GM18873 (cell line): ENCODE data around the gene METTL23.
"Not testable (repeated sequence)": the region's sequence is repeated elsewhere in the genome, so short reads cannot be mapped to it uniquely, and the experiment has no call there.

Source experiments
- ATAC-seq: cut with Tn5 transposase; IDR thresholded peaks from one replicate; pipeline ENCODE4 v1.9.1; 2021; ENCODE audit warnings: mild to moderate bottlenecking, moderate library complexity, moderate number of reproducible peaks; ENCODE audit not compliant: unreplicated experiment, low FRiP score

The METTL23 gene

DNA sequence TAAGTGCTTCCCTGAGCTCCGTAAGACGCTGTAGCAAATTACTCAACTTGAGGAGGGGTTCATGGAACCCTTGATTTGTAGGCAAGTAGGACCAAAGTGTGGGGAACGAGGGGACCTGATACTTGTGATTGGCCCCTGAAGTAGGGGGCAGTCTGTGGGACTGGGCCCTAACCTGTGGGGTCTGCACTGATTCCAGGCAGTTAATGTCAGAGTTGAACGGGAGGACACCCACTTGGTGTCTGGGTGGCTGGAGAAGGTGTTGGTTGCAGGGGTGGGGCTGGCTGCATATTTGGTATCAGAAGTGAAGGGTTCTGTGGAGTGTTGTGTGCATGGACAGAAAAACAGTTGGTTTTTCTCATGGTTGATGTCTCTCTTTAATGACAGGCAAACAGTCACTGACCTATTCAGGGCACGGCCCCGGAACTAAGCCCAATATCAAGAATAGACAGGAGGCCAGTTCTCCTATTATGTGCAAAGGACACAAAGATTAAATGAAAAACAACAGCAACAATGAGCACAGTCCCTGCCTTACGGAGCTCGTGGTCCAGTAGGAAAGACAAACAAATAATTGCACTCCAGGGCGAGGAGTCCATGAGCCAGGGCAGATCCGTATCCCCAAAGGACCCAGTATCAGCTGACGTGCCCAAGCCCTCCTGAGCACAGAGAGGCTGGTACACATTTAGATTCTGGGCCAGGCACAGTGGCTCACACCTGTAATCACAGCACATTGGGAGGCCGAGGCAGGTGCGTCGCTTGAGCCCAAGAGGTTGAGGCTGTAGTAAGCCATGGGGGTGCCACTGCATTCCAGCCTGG, 35.1 kb upstream of the METTL23 start:
- no peak for ATAC-seq

DNA sequence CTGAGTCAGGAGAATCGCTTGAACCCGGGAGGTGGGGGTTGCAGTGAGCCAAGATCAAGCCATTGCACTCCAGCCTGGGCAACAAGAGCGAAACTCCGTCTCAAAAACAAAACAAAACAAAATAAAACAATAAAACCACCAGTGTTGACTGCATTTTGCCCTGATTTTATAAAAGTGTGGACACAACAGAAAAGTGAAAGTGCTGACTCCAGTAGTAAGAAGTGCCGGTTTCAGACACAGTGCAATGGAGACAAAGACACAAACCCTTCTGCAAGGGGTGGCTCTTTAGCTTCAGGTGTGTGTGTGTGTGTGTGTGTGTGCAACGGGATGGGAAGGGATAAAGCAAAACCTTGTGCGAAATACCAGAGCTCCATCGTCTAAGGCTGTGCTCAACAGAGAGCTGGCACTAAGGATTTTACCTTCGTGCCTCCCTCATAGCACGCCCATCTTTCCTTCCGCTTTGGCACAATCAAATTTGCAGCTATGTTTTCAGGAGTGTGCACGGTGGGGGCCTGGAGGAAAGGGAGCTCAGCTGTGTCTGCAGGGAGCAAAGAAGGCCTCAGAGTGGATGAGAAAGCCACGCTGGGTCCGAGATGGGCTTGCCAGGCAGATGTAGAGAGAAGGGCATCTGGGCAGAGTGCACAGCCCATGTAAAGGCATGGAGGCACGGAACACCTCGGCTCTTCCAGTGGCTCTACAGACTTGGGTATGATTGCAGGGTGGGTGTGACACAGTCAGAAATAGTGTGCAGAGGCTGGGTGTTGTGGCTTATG, 31.4 kb upstream of the METTL23 start:
- no peak for ATAC-seq

DNA sequence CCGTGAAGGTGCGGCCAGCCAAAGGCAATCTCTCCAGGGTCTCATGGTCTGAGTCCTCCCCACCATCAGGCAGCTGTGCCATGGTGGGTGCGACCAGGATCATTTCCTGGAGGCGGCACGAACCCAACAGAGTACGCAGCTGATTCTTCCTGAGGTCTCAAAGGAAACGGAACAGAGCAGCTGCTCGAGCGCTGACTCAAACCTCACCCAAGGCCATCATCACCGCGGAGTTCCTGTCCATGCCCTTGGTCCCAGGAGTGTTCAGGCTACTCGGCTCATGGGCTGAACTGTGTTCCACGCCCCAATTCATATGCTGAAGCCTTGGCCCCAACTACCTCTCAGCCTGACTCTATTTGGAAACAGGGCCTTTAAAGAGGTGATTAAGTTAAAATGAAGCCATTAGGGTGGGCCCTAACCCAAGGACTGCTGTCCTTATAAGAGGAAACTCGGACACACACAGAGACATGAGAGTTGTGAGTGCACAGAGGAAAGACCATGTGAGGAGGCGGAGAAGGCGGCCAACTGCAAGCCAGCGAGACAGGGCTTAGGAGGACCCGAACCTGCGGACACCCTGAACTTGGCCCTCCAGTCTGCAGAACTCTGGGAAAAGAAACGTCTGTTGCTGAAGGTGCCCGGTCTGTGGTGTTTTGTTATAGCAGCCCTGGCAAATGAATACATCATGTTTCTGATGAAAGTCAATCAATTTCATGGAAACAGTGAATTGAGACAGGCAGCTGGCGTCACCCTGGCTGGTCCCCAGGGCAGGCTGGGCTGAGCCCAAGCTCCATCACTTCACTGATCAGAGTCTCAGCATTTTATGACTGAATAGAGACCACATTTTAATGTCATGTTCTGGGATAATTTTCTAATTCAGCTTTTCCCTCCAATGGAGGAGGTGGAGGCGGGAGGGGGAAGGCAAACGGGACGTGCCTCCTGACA, 29.6 kb upstream of the METTL23 start:
- ATAC-seq = no peak

DNA sequence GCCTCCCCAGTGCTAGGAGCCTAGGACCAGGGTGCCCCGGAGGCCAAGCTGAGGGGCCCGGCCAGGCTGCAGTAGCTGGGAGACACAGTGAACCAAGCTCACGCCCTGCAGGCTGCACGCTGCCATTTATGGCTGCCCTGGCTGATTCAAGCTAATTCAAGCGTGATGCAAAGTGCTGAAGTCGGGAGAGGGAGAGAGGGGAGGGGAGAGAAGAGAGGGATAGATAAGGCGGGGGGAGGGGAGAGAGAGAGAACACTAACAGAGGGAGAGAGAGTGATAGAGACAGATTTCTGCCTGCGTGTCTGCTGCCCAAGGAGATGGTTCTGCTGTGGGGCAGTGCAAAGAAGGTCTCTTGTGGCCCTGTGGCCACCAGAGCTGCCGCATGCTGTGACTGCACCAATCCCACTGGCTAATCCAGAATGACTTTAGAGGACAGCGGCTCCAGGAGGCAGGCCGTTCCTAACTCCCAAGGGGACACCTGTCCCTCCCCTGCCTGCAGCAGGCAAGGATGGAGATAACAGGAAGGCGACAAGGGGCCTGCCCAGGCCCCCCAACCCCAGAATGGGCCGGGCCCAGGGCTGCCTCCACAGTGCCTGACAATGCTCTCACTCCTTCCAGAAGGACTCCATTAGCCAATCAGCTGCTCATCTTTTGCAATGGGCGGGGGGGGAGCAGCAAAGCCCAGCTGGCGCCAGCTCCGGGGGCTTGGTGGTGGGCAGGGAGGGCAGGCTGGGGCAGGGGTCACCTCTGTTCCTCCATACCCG, 28.8 kb upstream of the METTL23 start:
- ATAC-seq = no peak

DNA sequence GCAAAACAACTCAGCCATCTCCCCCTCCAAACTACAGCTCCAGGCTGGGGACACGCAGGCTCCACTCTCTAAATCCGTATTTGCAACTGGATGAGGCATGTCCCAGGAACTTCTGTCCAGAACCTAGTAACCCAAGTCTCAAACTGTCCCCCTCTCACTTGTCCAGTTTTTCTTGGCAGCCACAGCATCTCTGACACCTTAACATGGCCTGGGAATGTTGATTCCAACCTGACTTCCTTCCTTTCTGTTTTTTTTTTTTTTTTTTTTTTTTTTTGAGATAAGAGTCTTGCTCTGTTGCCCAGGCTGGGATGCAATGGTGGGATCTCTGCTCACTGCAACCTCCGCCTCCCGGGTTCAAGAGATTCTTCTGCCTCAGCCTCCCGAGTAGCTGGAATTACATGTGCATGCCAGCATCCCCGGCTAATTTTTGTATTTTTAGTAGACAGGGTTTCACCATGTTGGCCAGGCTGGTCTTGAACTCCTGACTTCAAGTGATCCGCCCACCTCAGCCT, 28.1 kb upstream of the METTL23 start:
- not testable (repeated sequence) for ATAC-seq

DNA sequence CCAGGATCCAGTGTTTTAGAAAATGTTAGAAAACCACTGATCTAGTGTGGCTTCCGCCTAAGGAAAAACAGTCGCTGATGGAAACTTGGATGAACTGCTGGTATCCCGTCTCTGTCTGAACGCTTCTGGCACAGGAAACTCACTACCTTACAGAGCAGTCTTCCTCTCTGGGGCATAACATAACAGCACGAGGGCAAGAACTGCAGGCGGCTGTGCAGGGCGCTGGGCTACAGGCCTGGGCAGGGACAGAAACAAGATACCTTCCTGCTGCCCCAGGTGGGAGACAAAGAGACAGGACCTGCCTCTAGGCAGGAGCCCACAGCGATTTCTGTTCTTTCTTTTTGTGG, 26.4 kb upstream of the METTL23 start:
- ATAC-seq = no peak

DNA sequence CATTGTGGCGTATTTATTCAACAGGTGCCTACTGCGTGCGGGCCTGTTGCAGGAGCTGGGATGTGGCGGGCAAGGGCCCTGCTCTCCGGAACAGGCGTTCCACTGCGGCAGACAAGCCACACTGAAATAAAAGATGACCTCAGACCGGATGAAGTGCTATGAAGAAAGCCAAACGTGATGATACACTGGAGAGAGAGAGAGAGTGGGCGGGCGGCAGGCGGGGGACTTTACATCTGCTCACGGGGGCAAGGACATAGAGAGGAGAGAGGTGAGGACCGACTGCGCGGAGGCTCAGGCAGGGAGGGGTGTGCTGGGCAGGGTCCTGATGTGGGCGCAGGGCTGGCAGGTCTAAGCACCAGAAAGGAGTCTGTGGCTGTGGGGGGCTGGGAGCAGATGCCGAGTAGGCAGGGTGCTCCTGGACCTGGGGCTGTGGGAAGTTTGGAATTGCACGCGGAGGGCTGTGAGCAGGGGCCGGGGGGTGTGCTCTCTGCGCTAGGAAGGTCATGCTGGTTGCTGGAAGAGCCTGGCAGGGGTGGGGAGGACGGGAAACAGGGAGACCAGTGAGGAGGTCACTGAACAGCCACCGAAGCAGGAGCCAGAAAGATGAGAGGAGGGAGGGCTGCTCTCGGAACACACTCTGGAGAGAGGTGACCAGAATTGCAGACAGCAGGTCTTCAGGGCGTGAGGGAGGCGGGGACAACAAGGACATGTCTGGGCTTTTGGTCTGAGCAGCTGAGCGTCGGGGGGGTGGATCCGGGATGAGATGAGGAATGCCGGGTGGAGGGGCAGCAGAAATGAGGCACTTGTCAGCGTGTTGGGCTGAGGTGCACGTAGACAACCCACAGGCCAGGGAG, 25.8 kb upstream of the METTL23 start:
- ATAC-seq = no peak

DNA sequence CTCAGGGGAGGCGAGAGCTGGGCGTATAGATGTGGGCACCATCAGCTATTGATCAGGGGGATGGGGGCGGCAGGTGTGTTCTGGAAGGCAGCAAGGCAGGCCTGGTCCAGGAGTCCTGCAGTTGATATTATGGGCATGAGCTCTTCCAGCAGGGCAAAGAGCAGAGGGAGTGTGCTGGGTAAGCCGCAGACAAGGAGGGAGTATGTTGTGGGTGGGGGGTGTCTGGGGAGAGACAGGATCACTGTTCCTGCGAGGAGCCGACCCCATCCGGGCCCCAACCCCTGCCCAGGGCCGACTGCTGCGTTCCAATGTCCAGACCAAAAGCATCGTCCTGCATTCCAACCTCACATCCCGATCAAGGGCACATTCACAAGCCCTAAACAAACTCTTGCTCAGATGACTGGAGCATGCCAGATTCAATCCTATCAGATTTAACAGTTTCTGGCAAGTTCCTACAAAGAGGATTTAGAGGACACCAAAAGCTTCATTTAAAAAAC, 25.1 kb upstream of the METTL23 start:
- no peak for ATAC-seq

DNA sequence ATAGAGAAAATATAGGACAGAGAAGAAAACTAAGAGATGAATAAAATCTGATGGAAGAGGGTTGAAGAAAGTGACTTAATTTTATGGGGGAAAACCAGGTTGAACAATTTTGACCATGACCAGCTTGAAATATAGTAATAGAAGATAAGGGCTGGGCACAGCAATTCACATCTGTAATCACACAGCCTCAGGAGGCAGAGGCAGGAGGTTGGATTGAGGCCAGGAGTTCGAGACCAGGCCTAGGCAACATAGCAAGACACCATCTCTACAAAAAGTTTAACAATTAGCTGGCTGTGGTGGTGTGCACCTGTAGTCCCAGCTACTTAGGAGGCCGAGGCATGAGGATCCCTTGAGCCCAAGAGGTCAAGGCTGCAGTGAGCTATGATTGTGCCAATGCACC, 24.6 kb upstream of the METTL23 start:
- ATAC-seq = no peak

DNA sequence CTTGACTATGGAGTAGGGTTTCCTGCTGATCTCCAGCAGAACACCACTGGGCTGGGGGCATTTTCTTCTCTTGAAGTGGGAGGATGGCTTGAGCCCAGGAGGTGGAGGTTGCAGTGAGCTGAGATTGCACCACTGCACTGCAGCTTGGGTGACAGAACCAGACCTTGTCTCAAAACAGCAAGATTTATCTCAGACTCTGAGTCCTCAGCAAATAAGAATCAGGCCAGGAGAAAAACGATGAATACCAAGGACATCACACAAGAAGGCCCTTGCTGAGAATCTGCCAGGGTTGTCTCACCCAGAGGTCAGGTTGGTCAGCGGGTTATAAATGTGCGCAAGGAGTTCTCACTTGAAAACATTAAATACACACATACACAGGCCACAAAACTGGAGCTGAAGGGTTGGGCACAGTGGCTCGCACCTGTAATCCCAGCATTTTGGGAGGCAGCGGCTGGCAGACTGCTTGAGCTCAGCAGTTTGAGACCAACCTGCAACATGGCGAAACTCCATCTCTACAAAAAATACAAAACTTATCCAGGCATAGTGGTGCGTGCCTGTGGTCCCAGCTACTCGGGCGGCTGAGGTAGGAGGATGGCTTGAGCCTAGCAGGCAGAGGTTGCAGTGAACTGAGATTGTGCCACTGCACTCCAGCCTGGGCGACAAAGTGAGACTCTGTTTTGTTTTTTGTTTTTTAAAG, 23.6 kb upstream of the METTL23 start:
- no peak for ATAC-seq

DNA sequence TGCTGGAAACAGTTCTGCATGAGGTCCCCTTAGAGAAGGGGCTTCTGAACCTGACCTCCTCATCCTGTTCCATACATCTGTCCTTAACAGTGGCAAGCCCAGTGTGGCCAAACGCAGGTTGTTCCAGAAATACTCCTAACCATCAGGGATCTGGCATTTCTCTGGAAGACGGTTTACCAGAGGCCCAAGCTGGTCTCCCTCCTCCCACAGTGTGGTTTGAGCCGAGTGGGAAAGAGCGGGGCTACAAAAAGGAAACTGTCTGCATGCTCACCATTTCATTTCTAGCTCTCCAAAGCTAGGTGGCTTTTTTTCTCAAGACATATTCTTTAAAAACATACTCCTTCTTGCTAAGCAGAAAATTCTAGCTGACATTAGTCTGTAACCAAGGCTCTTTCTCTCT, 21.8 kb upstream of the METTL23 start:
- ATAC-seq = no peak

DNA sequence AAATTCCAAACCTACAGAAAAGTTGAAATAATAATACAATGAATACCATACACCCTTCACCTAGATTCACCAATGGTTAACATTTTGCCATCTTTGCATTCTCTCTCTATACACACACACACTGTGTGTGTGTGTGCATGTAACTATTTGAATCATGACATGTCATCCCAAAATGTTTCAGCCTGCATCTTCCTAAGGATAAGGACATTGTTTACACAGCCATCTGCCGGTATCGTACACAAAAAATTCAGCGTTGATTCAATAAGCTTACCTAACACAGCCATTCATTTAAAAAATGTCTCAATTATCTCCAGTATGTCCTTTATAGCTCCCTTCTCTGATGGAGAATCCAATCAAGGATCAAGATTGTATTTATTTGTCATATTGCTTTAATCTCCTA, 19.8 kb upstream of the METTL23 start:
- no peak for ATAC-seq

DNA sequence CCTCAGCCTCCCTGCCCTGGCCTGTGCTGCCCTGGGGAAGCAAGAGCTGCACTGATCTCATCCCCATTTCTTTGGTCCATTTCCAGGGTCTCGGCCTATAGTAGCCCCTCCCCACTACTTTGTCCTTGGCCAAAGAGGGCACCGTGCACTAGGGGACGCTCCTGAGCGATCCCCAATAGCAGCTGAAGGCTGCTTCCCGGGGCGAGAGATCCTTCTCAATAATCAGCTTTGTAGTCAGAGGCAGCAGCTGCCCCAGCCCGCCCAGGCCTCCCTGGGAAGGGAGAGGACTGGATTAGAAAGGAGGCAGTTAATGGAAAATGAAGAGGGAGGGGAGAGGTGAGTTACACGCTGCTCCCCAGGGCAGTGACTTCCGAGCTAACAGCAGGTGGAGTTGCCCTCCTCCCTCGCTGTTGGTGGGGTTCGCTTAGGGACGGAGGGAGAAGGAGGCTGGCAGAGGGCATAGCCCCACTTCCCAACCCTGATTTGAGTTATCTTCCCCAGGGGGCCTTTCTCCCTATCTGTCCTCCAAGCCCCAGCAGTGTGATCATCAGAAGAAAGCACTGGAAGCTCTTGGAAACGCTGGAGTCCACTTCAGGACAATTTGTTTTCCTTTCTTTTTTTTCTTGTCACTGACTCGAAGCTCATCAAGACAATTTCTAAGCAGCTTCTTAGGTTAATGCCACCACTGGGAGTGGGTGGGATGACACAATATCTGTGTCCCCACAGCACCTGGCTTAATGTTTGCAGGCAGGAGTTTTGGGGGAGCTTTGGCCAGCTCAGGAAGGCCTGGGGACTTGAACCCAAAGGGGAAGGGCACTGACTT, 18.4 kb upstream of the METTL23 start:
- ATAC-seq = no peak

DNA sequence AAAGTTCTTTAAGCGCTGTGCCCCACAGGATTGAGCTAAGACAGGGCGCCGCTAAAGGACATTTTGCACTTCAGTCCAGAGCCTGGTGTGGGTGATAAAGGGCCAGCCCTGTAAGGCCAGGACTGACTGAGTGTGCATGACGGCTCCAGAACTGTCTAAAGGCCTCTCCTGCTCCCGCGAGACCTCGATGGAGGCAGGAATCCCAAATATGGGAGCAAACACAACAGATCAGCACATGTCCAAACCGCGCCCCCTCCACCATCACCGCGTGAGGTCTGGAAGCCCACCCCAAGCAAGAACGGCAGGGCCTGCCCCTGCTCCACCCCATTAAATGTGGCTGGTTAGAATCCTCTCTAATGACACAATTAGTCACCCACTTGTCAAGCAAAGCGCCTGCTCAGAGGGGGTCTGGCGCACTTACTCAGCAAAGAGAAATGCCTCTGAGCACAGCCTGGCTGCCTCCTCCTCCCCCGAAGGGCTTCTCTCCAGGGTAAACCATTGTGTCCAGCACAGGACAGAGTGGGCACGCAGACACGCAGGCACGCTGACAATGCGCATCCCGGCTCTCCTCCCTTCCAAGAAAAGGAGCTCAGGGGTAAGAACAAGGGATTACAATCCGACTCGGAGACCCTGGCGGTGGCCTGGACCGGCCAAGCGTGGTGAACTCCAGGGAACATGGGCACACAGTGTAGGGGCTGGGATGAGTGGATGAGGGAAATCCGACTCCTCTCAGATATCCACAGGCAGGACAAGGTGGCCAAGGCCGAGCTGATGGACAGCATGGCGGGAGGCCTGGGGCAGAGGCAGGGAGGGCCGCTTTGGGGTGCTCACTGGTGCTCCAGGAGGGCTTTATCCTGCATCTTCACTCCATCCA, 17.3 kb upstream of the METTL23 start:
- no peak for ATAC-seq

DNA sequence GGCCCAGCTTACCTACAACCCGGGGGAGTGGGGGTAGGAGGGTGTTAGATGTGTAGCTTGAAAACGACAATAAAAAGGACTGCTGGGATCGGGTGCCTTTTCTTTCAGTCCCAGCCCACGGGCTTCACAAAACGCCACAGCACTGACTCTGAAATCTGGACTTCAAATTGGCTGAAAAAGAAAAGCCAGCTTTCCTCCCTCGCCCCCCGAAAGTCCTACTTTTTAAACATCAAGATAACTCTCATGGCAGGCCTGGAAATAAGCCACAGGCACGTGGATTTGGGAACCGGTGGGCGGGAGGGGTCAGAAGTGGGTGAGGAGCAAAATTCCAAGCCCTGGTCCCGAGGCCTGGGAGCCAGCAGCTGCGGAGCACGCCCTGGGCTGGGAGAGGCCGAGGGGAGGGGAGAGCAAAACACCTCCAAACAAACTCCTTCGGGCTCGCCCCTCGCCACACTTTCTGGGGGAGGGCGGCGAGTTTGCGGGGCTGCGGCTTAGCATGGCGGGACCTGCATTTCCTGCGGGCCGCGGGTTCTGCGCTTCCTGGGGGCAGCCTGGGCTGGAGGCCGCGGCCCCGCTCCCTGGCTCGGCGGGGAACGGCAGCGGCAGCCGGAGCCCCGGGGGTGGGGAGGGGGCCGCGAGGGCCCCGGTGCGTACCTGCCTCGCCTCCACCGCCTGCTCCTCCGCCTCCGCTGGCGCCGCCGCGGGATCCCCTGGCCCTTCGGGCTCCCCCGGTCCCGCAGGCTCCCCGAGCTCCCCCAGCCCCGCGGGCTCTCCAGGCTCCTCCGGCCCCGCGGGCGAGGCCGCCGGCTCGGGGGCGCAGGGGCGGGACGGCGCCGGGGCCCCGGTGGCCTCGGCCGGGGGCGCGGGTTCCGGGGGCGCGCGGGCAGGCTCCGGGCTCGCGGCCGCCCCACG, 16.4 kb upstream of the METTL23 start:
- ATAC-seq = not testable (repeated sequence)
